RWPE2 (cell line): ENCODE data around the gene GPR135.

Experiments
- ATAC-seq: fragments of 200-7000 bp; cut with Tn5 transposase; 3 replicates; pipeline ENCODE4 v1.9.1; 2021; ENCODE audit warnings: low read depth
- DNase-seq: peaks from one replicate; pipeline ENCODE4 v3.0.0-alpha.2; 2020; ENCODE audit warnings: low spot score
- H3K27ac ChIP-seq: fragments of 450-650 bp; 2 replicates; pipeline ENCODE4 v1.5.1; 2017; ENCODE audit warnings: mild to moderate bottlenecking; ENCODE audit not compliant: poor library complexity, severe bottlenecking
- H3K27me3 ChIP-seq: fragments of 250-450 bp; sonication (Bioruptor Pico); 2 replicates; pipeline ENCODE4 v1.5.1; 2021; ENCODE audit warnings: mild to moderate bottlenecking, moderate library complexity; ENCODE audit not compliant: insufficient read depth, poor library complexity, severe bottlenecking
- H3K36me3 ChIP-seq: fragments of 250-450 bp; sonication (Bioruptor Pico); 2 replicates; pipeline ENCODE4 v1.5.1; 2020; ENCODE audit warnings: low read depth, mild to moderate bottlenecking, moderate library complexity
- H3K4me1 ChIP-seq: fragments of 250-450 bp; sonication (Bioruptor Pico); 2 replicates; pipeline ENCODE4 v1.5.1; 2021; ENCODE audit warnings: mild to moderate bottlenecking, moderate library complexity; ENCODE audit not compliant: insufficient read depth, poor library complexity, severe bottlenecking
- H3K4me3 ChIP-seq: fragments of 250-450 bp; sonication (Bioruptor Pico); 2 replicates; pipeline ENCODE4 v1.5.1; 2021; ENCODE audit warnings: mild to moderate bottlenecking, moderate library complexity; ENCODE audit not compliant: severe bottlenecking
- H3K9me3 ChIP-seq: fragments of 250-450 bp; sonication (Bioruptor Pico); 2 replicates; pipeline ENCODE4 v1.5.1; 2021; ENCODE audit warnings: mild to moderate bottlenecking, moderate library complexity; ENCODE audit not compliant: severe bottlenecking
- CTCF ChIP-seq: fragments of 450-650 bp; IDR thresholded peaks from one replicate; pipeline ENCODE4 v1.5.1; 2017; ENCODE audit warnings: mild to moderate bottlenecking, moderate library complexity; ENCODE audit not compliant: poor library complexity, severe bottlenecking

The GPR135 gene

GRCh38 chr14:59492384-59492783 lies 27.2 kb upstream of the GPR135 start:
- no peak for TF ChIP-seq CTCF

DNA sequence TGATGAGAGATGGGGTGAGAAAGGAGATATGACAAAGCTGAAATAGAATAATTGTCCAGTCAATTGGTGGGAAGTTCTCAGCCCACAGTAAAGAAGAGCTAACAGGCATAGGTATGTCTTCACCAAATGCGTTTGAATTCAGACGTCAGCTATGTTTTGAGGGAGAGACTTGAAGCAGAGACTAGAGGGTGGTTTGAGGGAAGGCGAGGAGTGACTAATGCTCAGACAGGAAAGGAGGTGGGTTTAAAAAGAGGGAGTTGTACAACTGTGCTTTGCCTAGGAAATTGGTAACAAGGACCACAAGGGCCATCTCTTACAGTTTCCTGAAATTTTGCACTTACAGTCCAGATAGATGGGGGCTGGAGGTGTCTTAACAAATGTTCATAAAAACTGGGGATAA lies 25.6 kb upstream of the GPR135 start:
- no peak for TF ChIP-seq CTCF
- DNase-seq (no peak), ATAC-seq (no peak)
- no peak overlapping the region for H3K4me3 ChIP-seq
- H3K9me3 ChIP-seq: no peaks in the 10 kb centered on the region
- H3K27ac ChIP-seq: no peak overlapping the region
- H3K36me3 ChIP-seq: peaks cover 90% of the 10 kb centered on the region
- no peaks in the 10 kb centered on the region for H3K27me3 ChIP-seq
- peaks cover 5% of the 10 kb centered on the region for H3K4me1 ChIP-seq

More at GRCh38 chr14:59492384-59492783, 27.2 kb upstream of the GPR135 start:
- H3K27me3 ChIP-seq: no peaks in the 10 kb centered on the region
- no peaks in the 10 kb centered on the region for H3K4me1 ChIP-seq
- DNase-seq (no peak), ATAC-seq (no peak)
- H3K27ac ChIP-seq: no peak overlapping the region
- H3K9me3 ChIP-seq: no peaks in the 10 kb centered on the region
- peaks cover 97% of the 10 kb centered on the region for H3K36me3 ChIP-seq
- H3K4me3 ChIP-seq: no peak overlapping the region

DNA sequence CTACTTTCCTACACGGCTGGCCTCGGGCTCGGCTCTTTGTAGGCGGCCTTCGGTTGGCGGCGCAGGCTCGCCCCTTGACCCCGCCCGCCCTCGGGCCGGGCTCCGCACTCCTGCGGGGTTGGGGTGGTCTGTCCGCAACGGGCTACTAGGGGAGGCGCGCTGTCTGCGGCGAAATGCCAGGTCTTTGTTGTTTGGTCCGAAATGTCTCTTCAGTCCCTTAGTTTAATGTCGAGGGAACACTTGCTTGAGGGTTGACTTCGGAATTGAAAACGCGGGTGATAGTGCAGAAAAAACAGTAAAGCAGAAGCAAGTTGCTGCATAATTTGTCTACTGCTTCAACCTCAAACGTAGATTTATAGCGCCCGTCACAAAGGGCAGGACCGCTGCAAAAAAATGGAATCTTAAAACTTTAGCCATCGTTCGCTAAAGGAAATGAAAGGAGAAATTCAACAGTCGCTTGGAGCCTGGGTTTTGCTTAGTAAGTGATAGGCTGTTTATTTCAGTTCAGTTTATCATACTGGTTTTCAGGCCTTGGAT lies 19.5 kb upstream of the GPR135 start:
- peaks cover 41% of the 10 kb centered on the region for H3K36me3 ChIP-seq
- DNase-seq (no peak), ATAC-seq (peak; percentile 13)
- H3K4me1 ChIP-seq: peaks cover 23% of the 10 kb centered on the region
- no peaks in the 10 kb centered on the region for H3K9me3 ChIP-seq
- peak overlapping the region; percentile 89 for H3K27ac ChIP-seq
- TF ChIP-seq CTCF: no peak
- no peaks in the 10 kb centered on the region for H3K27me3 ChIP-seq
- peak overlapping the region; percentile 64 for H3K4me3 ChIP-seq

GRCh38 chr14:59483819-59484638 lies 18.8 kb upstream of the GPR135 start, which contains the start of the genes JKAMP and L3HYPDH:
TSS of gene JKAMP (plus strand) at chr14:59484517. CDS start at chr14:59484590, 73 bp downstream.
TSS of gene L3HYPDH (minus strand) at chr14:59484408. CDS start at chr14:59484316, 92 bp downstream.
- no peaks in the 10 kb centered on the region for H3K27me3 ChIP-seq
- DNase-seq: peak; percentile 99
- H3K27ac ChIP-seq: peak within 1 kb of the TSS; percentile 89
- no peaks in the 10 kb centered on the region for H3K9me3 ChIP-seq
- peaks cover 23% of the 10 kb centered on the region for H3K4me1 ChIP-seq
- peak; percentile 76 for TF ChIP-seq CTCF
- ATAC-seq: peak; percentile 73
- H3K4me3 ChIP-seq: peak within 1 kb of the TSS; percentile 64
- H3K36me3 ChIP-seq: peaks cover 39% of the 10 kb centered on the region
